WTC11 (cell line): ENCODE measurements around the gene VSTM2B. TPM values are rescaled to one million over a fixed set of nuclear protein-coding genes. Genes with fewer than 3 reads are reported as not detected.

Experiments
- ATAC-seq: fragments of 200-7000 bp; cut with Tn5 transposase; 2 replicates; pipeline ENCODE4 v1.10.0; 2021; ENCODE audit warnings: mild to moderate bottlenecking, moderate library complexity
- CTCF ChIA-PET: fragments of 300-600 bp; sonication (Branson Sonifier 250); formaldehyde crosslinking; loops from one replicate; lab custom pipeline; 2021; ENCODE audit warnings: antibody characterized with exemption; lab: Charles Lee
- POLR2A ChIA-PET: fragments of 350-600 bp; sonication (Branson Sonifier 250); formaldehyde crosslinking; loops from one replicate; lab custom pipeline; 2021; ENCODE audit warnings: antibody characterized with exemption; lab: Charles Lee
- DNase-seq: peaks from one replicate; pipeline ENCODE4 v3.0.0; 2021; ENCODE audit warnings: low spot score
- H3K27ac Mint-ChIP-seq: 2 replicates; pipeline ENCODE4 v1.8.0; 2021; ENCODE audit warnings: mixed read lengths
- H3K27me3 Mint-ChIP-seq: 2 replicates; pipeline ENCODE4 v1.8.0; 2021; ENCODE audit warnings: low read depth, mild to moderate bottlenecking, moderate library complexity, mixed read lengths
- H3K36me3 Mint-ChIP-seq: 2 replicates; pipeline ENCODE4 v1.8.0; 2021; ENCODE audit warnings: mixed read lengths
- H3K4me1 Mint-ChIP-seq: 2 replicates; pipeline ENCODE4 v1.8.0; 2022; ENCODE audit warnings: mixed read lengths
- H3K4me3 Mint-ChIP-seq: 2 replicates; pipeline ENCODE4 v1.8.0; 2021; ENCODE audit warnings: mild to moderate bottlenecking, moderate library complexity, mixed read lengths
- H3K9me3 Mint-ChIP-seq: 2 replicates; pipeline ENCODE4 v1.8.0; 2021; ENCODE audit warnings: mixed read lengths
- ATF6 ChIP-seq: sonication (generic); formaldehyde crosslinking; IDR thresholded peaks from 2 replicates; pipeline ENCODE4 v1.8.1; 2023; ENCODE audit warnings: mild to moderate bottlenecking, missing genetic modification reagents
- E2F1 ChIP-seq: sonication (generic); formaldehyde crosslinking; IDR thresholded peaks from 2 replicates; pipeline ENCODE4 v1.8.0; 2022; ENCODE audit warnings: mild to moderate bottlenecking, missing genetic modification reagents
- ETV6 ChIP-seq: sonication (generic); formaldehyde crosslinking; IDR thresholded peaks from 2 replicates; pipeline ENCODE4 v1.8.1; 2022; ENCODE audit warnings: mild to moderate bottlenecking, missing genetic modification reagents
- GTF2I ChIP-seq: fragments of 250-450 bp; sonication (Bioruptor Pico); conservative IDR thresholded peaks from 2 replicates; pipeline ENCODE4 v1.4.0; 2021; ENCODE audit warnings: mild to moderate bottlenecking
- MLX ChIP-seq: sonication (generic); formaldehyde crosslinking; IDR thresholded peaks from 2 replicates; pipeline ENCODE4 v1.8.1; 2023; ENCODE audit warnings: mild to moderate bottlenecking, missing genetic modification reagents, moderate library complexity
- OVOL2 ChIP-seq: fragments of 250-450 bp; sonication (Bioruptor Pico); IDR thresholded peaks from 2 replicates; pipeline ENCODE4 v1.9.0; 2021; ENCODE audit warnings: mild to moderate bottlenecking, borderline replicate concordance
- RELA ChIP-seq: sonication (generic); formaldehyde crosslinking; IDR thresholded peaks from 2 replicates; pipeline ENCODE4 v1.8.1; 2022; ENCODE audit warnings: missing genetic modification reagents, mild to moderate bottlenecking, borderline replicate concordance
- RORB ChIP-seq: fragments of 250-450 bp; sonication (Bioruptor Pico); IDR thresholded peaks from 2 replicates; pipeline ENCODE4 v1.9.0; 2021; ENCODE audit warnings: mild to moderate bottlenecking
- SMAD3 ChIP-seq: sonication (generic); formaldehyde crosslinking; IDR thresholded peaks from 2 replicates; pipeline ENCODE4 v1.8.0; 2022; ENCODE audit warnings: missing genetic modification reagents, mild to moderate bottlenecking, borderline replicate concordance
- SMAD4 ChIP-seq: sonication (generic); formaldehyde crosslinking; IDR thresholded peaks from 2 replicates; pipeline ENCODE4 v1.8.0; 2022; ENCODE audit warnings: mild to moderate bottlenecking, missing genetic modification reagents
- USF1 ChIP-seq: sonication (generic); formaldehyde crosslinking; IDR thresholded peaks from 2 replicates; pipeline ENCODE4 v1.8.0; 2022; ENCODE audit warnings: mild to moderate bottlenecking, missing genetic modification reagents
- ZBTB43 ChIP-seq: sonication (generic); formaldehyde crosslinking; IDR thresholded peaks from 2 replicates; pipeline ENCODE4 v1.8.1; 2023; ENCODE audit warnings: mild to moderate bottlenecking, missing genetic modification reagents
- ZNF138 ChIP-seq: sonication (generic); formaldehyde crosslinking; conservative IDR thresholded peaks from 2 replicates; pipeline ENCODE4 v1.8.1; 2022; ENCODE audit warnings: mild to moderate bottlenecking, moderate library complexity, missing genetic modification reagents
- ZNF423 ChIP-seq: fragments of 250-450 bp; sonication (Bioruptor Pico); IDR thresholded peaks from 2 replicates; pipeline ENCODE4 v2.1.2; 2022; ENCODE audit warnings: mild to moderate bottlenecking, moderate library complexity
- ZNF532 ChIP-seq: fragments of 250-450 bp; sonication (Bioruptor Pico); IDR thresholded peaks from 2 replicates; pipeline ENCODE4 v1.9.0; 2021; ENCODE audit warnings: mild to moderate bottlenecking, borderline replicate concordance
- ZSCAN18 ChIP-seq: fragments of 250-450 bp; sonication (Bioruptor Pico); IDR thresholded peaks from 2 replicates; pipeline ENCODE4 v2.1.2; 2022; ENCODE audit warnings: mild to moderate bottlenecking, moderate library complexity
- total RNA-seq: library from RNA; stranded (reverse); gene quantifications from 3 replicates; pipeline ENCODE4 v1.2.3, GENCODE V29; 2021

VSTM2B gene
- total RNA-seq, 1 experiment from 2014 or later, result 3.2 TPM

- Mint-ChIP-seq H3K4me3 (no peak overlapping the region), H3K27ac (no peak overlapping the region), H3K9me3 (peaks cover 23% of the 10 kb centered on the region), H3K27me3 (peaks cover 3% of the 10 kb centered on the region), H3K36me3 (peaks cover 11% of the 10 kb centered on the region), H3K4me1 (0 out of 2 replicates have a peak, but pooled peaks cover 3% of the 10 kb centered on the region)
- POLR2A ChIA-PET, result no interaction called here
- TF ChIP-seq ZNF532 (CRISPR knock-in tag) (no peak), SMAD4 (no peak), ZSCAN18 (CRISPR knock-in tag) (no peak), ATF6 (CRISPR knock-in tag) (no peak), E2F1 (no peak)
- DNase-seq, result no peak
- CTCF ChIA-PET, result interaction anchor here (0.8 to 1.5 kb wide), 3 partner anchors 33 to 84 kb away, joined by 3 to 4 read pairs (median 3); no protein-coding TSS in a partner anchor
- no peak for ATAC-seq
Observed at GRCh38 chr19:29562299-29563297, 36.8 kb downstream of the VSTM2B start.

GRCh38 chr19:29563486-29564101 is 37.8 kb downstream of the VSTM2B start:
- Mint-ChIP-seq H3K4me3 (no peak overlapping the region), H3K27ac (no peak overlapping the region), H3K27me3 (peaks cover 8% of the 10 kb centered on the region; the same call in 1 of the 2 replicates), H3K4me1 (0 out of 2 replicates have a peak, but pooled peaks cover 3% of the 10 kb centered on the region), H3K9me3 (peaks cover 13% of the 10 kb centered on the region), H3K36me3 (peaks cover 8% of the 10 kb centered on the region)
- DNase-seq, result no peak
- CTCF ChIA-PET, result interaction anchor here (0.8 to 1.2 kb wide), 2 partner anchors 34 to 35 kb away, joined by 3 read pairs; no protein-coding TSS in a partner anchor
- POLR2A ChIA-PET, result no interaction called here
- ATAC-seq, result no peak
- TF ChIP-seq RELA (CRISPR knock-in tag) (no peak), ZBTB43 (CRISPR knock-in tag) (no peak), GTF2I (CRISPR knock-in tag) (no peak), E2F1 (no peak), ETV6 (CRISPR knock-in tag) (no peak), RORB (no peak), MLX (CRISPR knock-in tag) (no peak), USF1 (CRISPR knock-in tag) (no peak), SMAD3 (CRISPR knock-in tag) (no peak), OVOL2 (CRISPR knock-in tag) (no peak), ZNF138 (CRISPR knock-in tag) (no peak), ZSCAN18 (CRISPR knock-in tag) (no peak), ZNF423 (CRISPR knock-in tag) (no peak)
